HepG2 (cell line): ENCODE data around the gene UBAC2. TPM values are rescaled to one million over a fixed set of nuclear protein-coding genes. Genes with fewer than 3 reads are reported as not detected.

Experiments
- ATAC-seq: fragments of 200-7000 bp; cut with Tn5 transposase; 3 replicates; pipeline ENCODE4 v1.9.1; 2020; ENCODE audit warnings: mild to moderate bottlenecking, moderate library complexity
- BruUV-seq: library from RNA; stranded (reverse); fragments of 400-500 nt; replicated peaks from 2 replicates; lab custom pipeline; 2021; lab: Mats Ljungman, UMichigan
- CTCF ChIA-PET: fragments of 300-600 bp; formaldehyde crosslinking; extraction: SDS; loops from one replicate; lab custom pipeline; 2021; ENCODE audit warnings: low total read pairs, inconsistent platforms, low intra/inter-chr PET ratio; lab: Yijun Ruan, JAX
- POLR2A ChIA-PET: fragments of 350-600 bp; sonication (Branson Sonifier 250); formaldehyde crosslinking; loops from one replicate; lab custom pipeline; 2020; ENCODE audit warnings: antibody characterized with exemption, inconsistent platforms; lab: Yijun Ruan, JAX
- DNase-seq: peaks from one replicate; pipeline ENCODE4 v3.0.0-alpha.2; 2015; ENCODE audit warnings: low spot score
- FAIRE-seq: peaks from 3 replicates; lab custom pipeline; 2011; peaks lifted over from hg19 to GRCh38; lab: Jason Lieb, UNC
- H2AFZ ChIP-seq: one replicate; pipeline ENCODE4 v1.6.1; 2011; ENCODE audit warnings: low read length, inconsistent platforms
- H3K27ac ChIP-seq: fragments of 300-600 bp; 3 replicates; pipeline ENCODE4 v1.8.0; 2011; ENCODE audit warnings: mixed run types, mild to moderate bottlenecking, mixed read lengths, low read length, inconsistent platforms; ENCODE audit not compliant: insufficient read depth; ENCODE audit errors: extremely low read length
- H3K27me3 ChIP-seq, 2 experiments: fragments of 200-600 bp in 1 of 2; 2 replicates in 1 of 2; 3 replicates in 1 of 2; pipeline versions ENCODE4 v1.6.0 to v1.8.0; 2011; ENCODE audit warnings: low read length in 2 of 2, mild to moderate bottlenecking in 2 of 2, moderate library complexity in 2 of 2, inconsistent platforms in 1 of 2; ENCODE audit not compliant: insufficient read depth in 2 of 2, control insufficient read depth in 1 of 2
- H3K36me3 ChIP-seq, 2 experiments: fragments of 200-600 bp in 1 of 2; replicated peaks in 1 of 2; 2 replicates in 1 of 2; 3 replicates in 1 of 2; pipeline versions ENCODE4 v1.5.1 to v1.8.0; 2011; ENCODE audit warnings: low read length in 2 of 2, inconsistent platforms in 1 of 2; ENCODE audit not compliant: insufficient read depth in 2 of 2, control insufficient read depth in 1 of 2
- H3K4me1 ChIP-seq: 2 replicates; pipeline ENCODE4 v1.5.1; 2012; ENCODE audit warnings: low read length, inconsistent platforms; ENCODE audit not compliant: insufficient read depth
- H3K4me2 ChIP-seq: 2 replicates; pipeline ENCODE4 v1.6.0; 2011; ENCODE audit warnings: low read depth, low read length, inconsistent platforms
- H3K4me3 ChIP-seq, 3 experiments: fragments of 200-600 bp in 1 of 3; sonication (generic), shearing (Covaris generic) in 1 of 3; replicated peaks in 1 of 3; 2 replicates each; pipeline ENCODE4 v1.5.1; 2011 to 2016; ENCODE audit warnings: low read length in 3 of 3, inconsistent platforms in 2 of 3, low read depth in 2 of 3, mild to moderate bottlenecking in 2 of 3, control low read depth in 1 of 3, mixed read lengths in 1 of 3; ENCODE audit not compliant: insufficient read depth in 1 of 3
- H3K79me2 ChIP-seq: one replicate; pipeline ENCODE4 v1.6.1; 2011; ENCODE audit warnings: low read length, inconsistent platforms; ENCODE audit not compliant: insufficient read depth
- H3K9ac ChIP-seq: 2 replicates; pipeline ENCODE4 v1.6.0; 2011; ENCODE audit warnings: mild to moderate bottlenecking, low read depth, low read length, inconsistent platforms; ENCODE audit not compliant: insufficient read depth
- H3K9me3 ChIP-seq: 2 replicates; pipeline ENCODE4 v1.5.1; 2012; ENCODE audit warnings: mild to moderate bottlenecking, low read length
- H4K20me1 ChIP-seq: 2 replicates; pipeline ENCODE4 v1.6.0; 2011; ENCODE audit warnings: inconsistent platforms, mild to moderate bottlenecking, low read length, moderate library complexity; ENCODE audit not compliant: insufficient read depth
- ISX ChIP-seq: sonication (generic); formaldehyde crosslinking; conservative IDR thresholded peaks from 2 replicates; pipeline ENCODE4 v1.5.0; 2020; ENCODE audit warnings: missing genetic modification reagents
- XBP1 ChIP-seq: sonication (generic); formaldehyde crosslinking; IDR thresholded peaks from 2 replicates; pipeline ENCODE4 v1.5.0; 2020; ENCODE audit warnings: missing genetic modification reagents
- ZNF142 ChIP-seq: sonication (generic); formaldehyde crosslinking; IDR thresholded peaks from 2 replicates; pipeline ENCODE4 v1.4.0; 2020; ENCODE audit warnings: missing genetic modification reagents
- ZNF766 ChIP-seq: sonication (generic); formaldehyde crosslinking; IDR thresholded peaks from 2 replicates; pipeline ENCODE4 v1.5.0; 2020; ENCODE audit warnings: missing genetic modification reagents, borderline replicate concordance
- WGBS: methylation state at CpG from one replicate; pipeline ENCODE4 v1.1.6; 2017; ENCODE audit warnings: low lambda C conversion rate; 5-methylcytosine and 5-hydroxymethylcytosine counted together
- in situ Hi-C: cut with HindIII; loops from 2 replicates; pipeline ENCODE4 v1.10.0; 2017; ENCODE audit warnings: low pct_unique_long_range_greater_than_20kb; ENCODE audit not compliant: extremely low pct_ligation_motif_present
- intact Hi-C: fragments of 100-400 bp; cut with micrococcal nuclease; formaldehyde crosslinking; loops from one replicate; pipeline ENCODE4 v1.10.0; 2022; ENCODE audit not compliant: unreplicated experiment
- polyA plus RNA-seq, 8 experiments: library from polyadenylated mRNA; depleted of rRNA in 3 of 8; stranded (reverse) in 7 of 8; unstranded in 1 of 8; fragments of >200 nt; fragmentation: Illumina TruSeq in 4 of 8; extraction: Trizol in 4 of 8; gene quantifications; 2 replicates each; pipeline versions ENCODE4 v1.2.1 to v1.2.3, GENCODE V29; 2011 to 2016; ENCODE audit warnings: low read depth in 4 of 8, missing spikeins in 1 of 8, mixed read lengths in 1 of 8; ENCODE audit not compliant: insufficient read depth in 1 of 8
- total RNA-seq, 5 experiments: library from RNA; depleted of rRNA; stranded (reverse); fragments of >200 nt; fragmentation: Illumina TruSeq; extraction: Trizol; gene quantifications; 2 replicates each; pipeline ENCODE4 v1.2.3, GENCODE V29; 2016; ENCODE audit warnings: low read depth in 1 of 5

The UBAC2 gene
- total and polyA plus RNA-seq, 2 of the 13 experiments (the other 11 are each of a cell fraction or from before 2014, with no cell fraction given): 61.3 to 80.8 TPM

GRCh38 chr13:99406799-99407201 is 206.1 kb downstream of the UBAC2 start:
- Histone ChIP-seq H3K4me1 (peaks cover 13% of the 10 kb centered on the region), H3K9me3 (no peaks in the 10 kb centered on the region), H3K27ac (no peak overlapping the region), H2AFZ (no peak overlapping the region), H3K27me3 (peaks cover 3 to 21% of the 10 kb centered on the region in 2 experiments; a peak in 4 of 5 replicates), H3K4me2 (no peak overlapping the region), H3K36me3 (no peaks in the 10 kb centered on the region), H3K4me3 (no peak overlapping the region), H3K79me2 (no peaks in the 10 kb centered on the region), H4K20me1 (no peaks in the 10 kb centered on the region), H3K9ac (no peak overlapping the region)
- FAIRE-seq: no peak
- ChIA-PET POLR2A (no interaction called here), CTCF (no interaction called here)
- no TSS peak for BruUV-seq
- intact Hi-C loops: no loop called here
- no peak for DNase-seq
- ATAC-seq: no peak
- in situ Hi-C loops: no loop called here
- TF ChIP-seq XBP1 (no peak), ISX (CRISPR knock-in tag) (no peak), ZNF766 (no peak), ZNF142 (CRISPR knock-in tag) (no peak)
- WGBS: 17% methylated on average over 6 of the region's 6 CpGs
